ENCODE measurements around the gene ANKRD40.

DNA sequence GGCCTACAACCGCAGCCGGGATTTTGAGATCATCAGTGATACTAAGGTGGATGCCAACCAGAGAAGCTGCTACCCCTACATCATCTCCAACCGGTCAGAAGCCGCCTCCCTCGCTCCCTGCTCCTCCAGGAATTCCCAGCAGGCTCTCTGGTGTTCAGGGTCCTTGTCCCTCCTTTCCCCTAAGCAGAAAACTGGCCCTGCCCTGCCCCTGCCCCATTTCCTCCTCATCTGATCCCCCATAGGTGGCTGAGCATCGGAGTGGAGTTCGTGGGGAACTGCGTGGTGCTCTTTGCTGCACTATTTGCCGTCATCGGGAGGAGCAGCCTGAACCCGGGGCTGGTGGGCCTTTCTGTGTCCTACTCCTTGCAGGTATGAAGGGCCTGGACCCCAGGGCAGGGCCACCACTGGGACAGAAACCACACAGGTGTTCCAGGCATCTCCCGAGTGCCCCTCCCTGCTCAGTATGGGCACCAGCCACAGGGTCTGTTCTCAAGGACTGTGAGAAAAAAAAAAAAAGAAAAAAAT is 29.8 kb downstream of the ANKRD40 start:
- TF ChIP-seq, protein P1, sequence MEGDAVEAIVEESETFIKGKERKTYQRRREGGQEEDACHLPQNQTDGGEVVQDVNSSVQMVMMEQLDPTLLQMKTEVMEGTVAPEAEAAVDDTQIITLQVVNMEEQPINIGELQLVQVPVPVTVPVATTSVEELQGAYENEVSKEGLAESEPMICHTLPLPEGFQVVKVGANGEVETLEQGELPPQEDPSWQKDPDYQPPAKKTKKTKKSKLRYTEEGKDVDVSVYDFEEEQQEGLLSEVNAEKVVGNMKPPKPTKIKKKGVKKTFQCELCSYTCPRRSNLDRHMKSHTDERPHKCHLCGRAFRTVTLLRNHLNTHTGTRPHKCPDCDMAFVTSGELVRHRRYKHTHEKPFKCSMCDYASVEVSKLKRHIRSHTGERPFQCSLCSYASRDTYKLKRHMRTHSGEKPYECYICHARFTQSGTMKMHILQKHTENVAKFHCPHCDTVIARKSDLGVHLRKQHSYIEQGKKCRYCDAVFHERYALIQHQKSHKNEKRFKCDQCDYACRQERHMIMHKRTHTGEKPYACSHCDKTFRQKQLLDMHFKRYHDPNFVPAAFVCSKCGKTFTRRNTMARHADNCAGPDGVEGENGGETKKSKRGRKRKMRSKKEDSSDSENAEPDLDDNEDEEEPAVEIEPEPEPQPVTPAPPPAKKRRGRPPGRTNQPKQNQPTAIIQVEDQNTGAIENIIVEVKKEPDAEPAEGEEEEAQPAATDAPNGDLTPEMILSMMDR (IDR thresholded peaks at IDR 0.05; ENCODE audit: low read depth, low read length, missing input control): no peak
- TF ChIP-seq TAF1 (conservative IDR thresholded peaks at IDR 0.05) (no peak), RAD21 (IDR thresholded peaks at IDR 0.05) (no peak), SP1 (IDR thresholded peaks at IDR 0.05) (no peak), JUND (IDR thresholded peaks at IDR 0.05) (no peak), YY1 (IDR thresholded peaks at IDR 0.05) (no peak), NR2F2 (IDR thresholded peaks at IDR 0.05) (no peak), GABPA (IDR thresholded peaks at IDR 0.05 in 1 of 2, conservative IDR thresholded peaks at IDR 0.05 in 1 of 2) (no peak), FOXA1 (IDR thresholded peaks at IDR 0.05) (no peak), EGR1 (IDR thresholded peaks at IDR 0.05; ENCODE audit: low read depth in 2 of 2) (no peak), RXRA (IDR thresholded peaks at IDR 0.05) (no peak)
- TF ChIP-seq, protein P2, sequence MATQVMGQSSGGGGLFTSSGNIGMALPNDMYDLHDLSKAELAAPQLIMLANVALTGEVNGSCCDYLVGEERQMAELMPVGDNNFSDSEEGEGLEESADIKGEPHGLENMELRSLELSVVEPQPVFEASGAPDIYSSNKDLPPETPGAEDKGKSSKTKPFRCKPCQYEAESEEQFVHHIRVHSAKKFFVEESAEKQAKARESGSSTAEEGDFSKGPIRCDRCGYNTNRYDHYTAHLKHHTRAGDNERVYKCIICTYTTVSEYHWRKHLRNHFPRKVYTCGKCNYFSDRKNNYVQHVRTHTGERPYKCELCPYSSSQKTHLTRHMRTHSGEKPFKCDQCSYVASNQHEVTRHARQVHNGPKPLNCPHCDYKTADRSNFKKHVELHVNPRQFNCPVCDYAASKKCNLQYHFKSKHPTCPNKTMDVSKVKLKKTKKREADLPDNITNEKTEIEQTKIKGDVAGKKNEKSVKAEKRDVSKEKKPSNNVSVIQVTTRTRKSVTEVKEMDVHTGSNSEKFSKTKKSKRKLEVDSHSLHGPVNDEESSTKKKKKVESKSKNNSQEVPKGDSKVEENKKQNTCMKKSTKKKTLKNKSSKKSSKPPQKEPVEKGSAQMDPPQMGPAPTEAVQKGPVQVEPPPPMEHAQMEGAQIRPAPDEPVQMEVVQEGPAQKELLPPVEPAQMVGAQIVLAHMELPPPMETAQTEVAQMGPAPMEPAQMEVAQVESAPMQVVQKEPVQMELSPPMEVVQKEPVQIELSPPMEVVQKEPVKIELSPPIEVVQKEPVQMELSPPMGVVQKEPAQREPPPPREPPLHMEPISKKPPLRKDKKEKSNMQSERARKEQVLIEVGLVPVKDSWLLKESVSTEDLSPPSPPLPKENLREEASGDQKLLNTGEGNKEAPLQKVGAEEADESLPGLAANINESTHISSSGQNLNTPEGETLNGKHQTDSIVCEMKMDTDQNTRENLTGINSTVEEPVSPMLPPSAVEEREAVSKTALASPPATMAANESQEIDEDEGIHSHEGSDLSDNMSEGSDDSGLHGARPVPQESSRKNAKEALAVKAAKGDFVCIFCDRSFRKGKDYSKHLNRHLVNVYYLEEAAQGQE (IDR thresholded peaks at IDR 0.05): no peak
- TF ChIP-seq, protein P3, sequence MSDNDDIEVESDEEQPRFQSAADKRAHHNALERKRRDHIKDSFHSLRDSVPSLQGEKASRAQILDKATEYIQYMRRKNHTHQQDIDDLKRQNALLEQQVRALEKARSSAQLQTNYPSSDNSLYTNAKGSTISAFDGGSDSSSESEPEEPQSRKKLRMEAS (IDR thresholded peaks at IDR 0.05): no peak
- TF ChIP-seq, protein P4, sequence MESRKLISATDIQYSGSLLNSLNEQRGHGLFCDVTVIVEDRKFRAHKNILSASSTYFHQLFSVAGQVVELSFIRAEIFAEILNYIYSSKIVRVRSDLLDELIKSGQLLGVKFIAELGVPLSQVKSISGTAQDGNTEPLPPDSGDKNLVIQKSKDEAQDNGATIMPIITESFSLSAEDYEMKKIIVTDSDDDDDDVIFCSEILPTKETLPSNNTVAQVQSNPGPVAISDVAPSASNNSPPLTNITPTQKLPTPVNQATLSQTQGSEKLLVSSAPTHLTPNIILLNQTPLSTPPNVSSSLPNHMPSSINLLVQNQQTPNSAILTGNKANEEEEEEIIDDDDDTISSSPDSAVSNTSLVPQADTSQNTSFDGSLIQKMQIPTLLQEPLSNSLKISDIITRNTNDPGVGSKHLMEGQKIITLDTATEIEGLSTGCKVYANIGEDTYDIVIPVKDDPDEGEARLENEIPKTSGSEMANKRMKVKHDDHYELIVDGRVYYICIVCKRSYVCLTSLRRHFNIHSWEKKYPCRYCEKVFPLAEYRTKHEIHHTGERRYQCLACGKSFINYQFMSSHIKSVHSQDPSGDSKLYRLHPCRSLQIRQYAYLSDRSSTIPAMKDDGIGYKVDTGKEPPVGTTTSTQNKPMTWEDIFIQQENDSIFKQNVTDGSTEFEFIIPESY (IDR thresholded peaks at IDR 0.05): no peak

Measured in liver (tissue), 3 donors.